ENCODE data around the gene LRRIQ1.

LRRIQ1 gene, protein sequence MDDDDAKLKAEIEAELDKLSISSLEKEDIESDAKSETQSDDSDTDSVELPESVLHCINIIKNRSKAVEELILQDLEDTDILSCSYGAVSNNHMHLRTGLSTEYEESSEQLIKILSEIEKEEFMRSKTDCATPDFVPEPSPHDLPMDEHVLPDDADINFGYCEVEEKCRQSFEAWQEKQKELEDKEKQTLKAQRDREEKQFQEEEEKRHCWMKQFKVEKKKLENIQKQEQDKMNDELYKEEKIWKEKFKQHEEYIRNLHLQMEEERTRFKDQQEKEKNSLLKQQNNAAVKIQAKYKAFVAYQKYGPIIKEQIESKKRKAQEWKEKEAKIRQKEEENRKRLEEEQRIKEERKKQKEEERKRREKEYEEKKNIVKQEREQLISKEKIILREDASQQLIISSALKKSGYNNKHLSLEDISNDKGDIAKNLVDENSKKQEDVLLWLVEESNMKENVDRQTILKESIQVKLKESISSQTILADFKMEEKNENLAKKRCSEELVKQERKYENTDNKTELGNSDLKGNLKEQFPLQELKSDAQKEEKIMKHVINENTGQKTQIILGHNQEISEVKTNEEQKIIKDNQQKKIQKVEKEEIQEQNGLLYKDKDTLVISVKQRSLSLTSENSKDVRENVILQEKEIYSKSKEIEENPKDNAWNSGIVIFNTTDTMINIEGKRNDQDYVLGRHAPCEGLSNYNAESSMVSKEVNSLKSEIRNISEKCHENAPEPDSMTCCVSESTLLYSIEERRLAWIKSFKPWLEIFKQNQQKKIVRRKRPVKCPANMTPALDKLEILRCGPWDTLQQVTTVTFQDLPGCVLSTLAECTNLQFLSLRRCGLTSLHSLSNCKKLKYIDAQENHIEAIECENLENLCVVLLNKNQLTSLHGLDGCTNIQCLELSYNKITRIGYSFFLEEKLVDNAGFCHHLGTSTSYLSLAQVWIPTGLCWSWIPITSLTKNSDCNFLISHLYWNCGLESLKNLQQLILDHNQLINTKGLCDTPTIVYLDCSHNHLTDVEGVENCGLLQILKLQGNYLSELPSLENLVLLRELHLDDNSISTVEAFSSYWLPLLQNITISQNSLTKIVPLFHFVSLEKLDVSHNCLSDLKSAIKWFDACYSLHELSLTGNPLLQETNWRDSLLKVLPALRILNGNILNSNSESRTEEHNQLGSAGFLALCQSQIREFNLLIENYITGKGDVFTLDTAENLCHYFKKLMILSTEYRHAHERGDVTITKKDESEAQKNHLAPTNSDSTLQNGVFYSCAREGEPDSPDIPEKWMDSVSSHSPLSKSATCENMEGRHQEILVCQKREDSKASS (N-terminal part only)

DNA sequence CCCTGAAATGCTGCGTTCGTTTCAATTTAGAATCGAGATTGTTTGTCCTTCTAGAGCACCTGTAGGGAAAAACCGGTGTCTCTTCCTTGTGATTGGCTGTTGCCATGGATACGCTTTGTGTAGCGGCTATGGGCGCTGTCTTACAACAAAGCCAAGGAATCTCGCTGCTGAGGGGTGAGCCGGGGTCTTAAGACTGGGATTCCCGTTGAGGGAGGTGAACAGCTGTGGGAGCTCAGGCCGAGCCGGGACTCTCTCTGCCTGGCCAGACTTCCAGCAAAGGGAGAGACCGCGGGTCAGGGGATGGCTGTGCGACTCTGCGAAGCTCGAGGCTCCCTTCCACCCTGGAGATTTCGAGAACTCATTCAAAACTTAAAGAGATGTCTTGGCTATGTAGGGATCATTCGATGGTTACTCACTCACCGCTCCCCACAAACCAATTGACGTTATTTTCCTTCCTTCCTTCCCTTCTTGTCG, at the start of gene LRRIQ1, which contains the start of gene TSPAN19:
TSS of gene LRRIQ1 (plus strand) at position 118 of the 474 bp plus-strand sequence. CDS start 1,826 bp downstream, outside the sequence.
TSS of gene TSPAN19 (minus strand) at position 44 of the 474 bp plus-strand sequence. CDS start 6,331 bp downstream, outside the sequence.
- no peak for TF ChIP-seq ZFX (IDR thresholded peaks at IDR 0.05; ENCODE audit: borderline replicate concordance)
- TF ChIP-seq, protein P1, sequence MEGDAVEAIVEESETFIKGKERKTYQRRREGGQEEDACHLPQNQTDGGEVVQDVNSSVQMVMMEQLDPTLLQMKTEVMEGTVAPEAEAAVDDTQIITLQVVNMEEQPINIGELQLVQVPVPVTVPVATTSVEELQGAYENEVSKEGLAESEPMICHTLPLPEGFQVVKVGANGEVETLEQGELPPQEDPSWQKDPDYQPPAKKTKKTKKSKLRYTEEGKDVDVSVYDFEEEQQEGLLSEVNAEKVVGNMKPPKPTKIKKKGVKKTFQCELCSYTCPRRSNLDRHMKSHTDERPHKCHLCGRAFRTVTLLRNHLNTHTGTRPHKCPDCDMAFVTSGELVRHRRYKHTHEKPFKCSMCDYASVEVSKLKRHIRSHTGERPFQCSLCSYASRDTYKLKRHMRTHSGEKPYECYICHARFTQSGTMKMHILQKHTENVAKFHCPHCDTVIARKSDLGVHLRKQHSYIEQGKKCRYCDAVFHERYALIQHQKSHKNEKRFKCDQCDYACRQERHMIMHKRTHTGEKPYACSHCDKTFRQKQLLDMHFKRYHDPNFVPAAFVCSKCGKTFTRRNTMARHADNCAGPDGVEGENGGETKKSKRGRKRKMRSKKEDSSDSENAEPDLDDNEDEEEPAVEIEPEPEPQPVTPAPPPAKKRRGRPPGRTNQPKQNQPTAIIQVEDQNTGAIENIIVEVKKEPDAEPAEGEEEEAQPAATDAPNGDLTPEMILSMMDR (IDR thresholded peaks at IDR 0.05): no peak
- H3K27ac ChIP-seq: no peak within 1 kb of the TSS

DNA sequence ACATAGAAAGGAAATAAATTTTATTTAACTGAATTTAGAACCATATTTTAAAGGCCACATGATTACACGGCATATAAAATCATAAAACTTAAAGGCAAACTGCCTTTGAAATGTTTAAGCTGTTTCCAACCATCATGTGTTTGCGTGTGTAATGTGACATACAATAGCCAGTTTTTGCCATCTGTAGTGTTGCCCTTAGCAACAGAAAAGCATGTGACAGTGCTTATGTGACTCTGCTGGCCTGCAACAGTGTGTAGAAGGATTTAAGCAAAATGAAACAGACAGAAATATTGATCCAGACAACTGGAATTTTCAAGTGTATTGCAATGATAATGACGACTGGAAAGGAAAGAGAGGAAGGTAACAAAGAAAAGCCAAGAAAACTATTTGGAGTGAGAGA, 49.6 kb upstream of the LRRIQ1 start:
- TF ChIP-seq, protein P1 (IDR thresholded peaks at IDR 0.05): no peak
- TF ChIP-seq ZFX (IDR thresholded peaks at IDR 0.05; ENCODE audit: borderline replicate concordance): no peak
- H3K27ac ChIP-seq: no peak overlapping the region

DNA sequence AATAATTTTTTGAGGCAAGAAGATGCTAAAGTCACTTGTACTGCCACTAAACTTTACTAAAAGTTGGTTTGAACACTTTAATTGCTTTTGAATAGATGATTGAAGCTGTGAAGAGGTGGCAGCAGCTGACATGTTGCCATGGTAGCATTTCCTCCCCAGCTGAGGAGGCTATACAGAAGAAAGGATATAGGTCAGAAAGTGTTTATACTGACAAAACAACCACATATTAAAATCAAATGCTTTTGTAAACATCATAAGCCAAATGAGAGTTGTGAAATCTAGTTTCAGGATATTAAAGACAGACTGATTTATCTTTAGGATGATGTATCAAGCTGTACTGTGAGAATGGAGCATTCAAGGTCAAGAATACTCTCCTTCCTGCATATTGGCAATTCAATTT, 41.7 kb upstream of the LRRIQ1 start:
- TF ChIP-seq ZFX (IDR thresholded peaks at IDR 0.05; ENCODE audit: borderline replicate concordance): no peak
- TF ChIP-seq, protein P1 (IDR thresholded peaks at IDR 0.05): no peak
- H3K27ac ChIP-seq: no peak overlapping the region

DNA sequence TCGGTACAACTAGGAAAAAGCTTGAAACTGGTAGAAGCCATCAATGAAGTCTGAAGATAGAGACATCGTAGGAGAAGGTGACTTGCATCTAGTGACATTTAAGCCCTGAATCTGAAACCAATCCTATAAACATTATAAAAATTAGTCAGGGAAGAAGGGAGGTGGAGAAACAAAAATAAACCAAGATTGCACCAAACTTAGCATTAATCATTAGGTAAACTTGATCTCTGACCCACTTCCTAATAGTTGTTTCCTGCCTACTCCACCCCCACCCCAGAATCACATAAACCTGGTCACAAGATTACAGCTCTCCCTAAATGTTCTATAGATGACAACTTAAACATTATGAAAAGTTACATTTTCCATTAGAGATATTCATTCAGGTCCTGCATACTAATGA, 40.5 kb upstream of the LRRIQ1 start:
- TF ChIP-seq, protein P1 (IDR thresholded peaks at IDR 0.05): no peak
- no peak for TF ChIP-seq ZFX (IDR thresholded peaks at IDR 0.05; ENCODE audit: borderline replicate concordance)
- H3K27ac ChIP-seq: no peak overlapping the region

DNA sequence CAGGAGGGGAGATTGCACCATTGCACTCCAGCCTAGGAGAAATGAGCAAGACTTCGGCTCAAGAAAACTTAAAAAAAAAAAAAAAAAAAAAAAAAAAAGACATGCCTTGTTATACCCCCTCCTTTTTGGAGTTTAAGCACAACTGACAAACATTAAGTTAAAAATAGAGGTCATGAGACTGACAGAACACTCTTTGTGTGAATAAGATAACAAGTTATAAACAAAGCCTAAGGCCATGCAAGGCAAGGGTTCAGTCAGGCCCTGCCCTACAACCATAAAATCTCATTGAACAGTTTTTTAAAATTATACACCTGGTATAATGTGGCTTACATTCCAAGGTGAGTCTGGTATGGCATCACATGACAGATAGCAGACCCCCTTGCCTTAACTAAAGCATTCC, 39.4 kb upstream of the LRRIQ1 start:
- no peak overlapping the region for H3K27ac ChIP-seq
- TF ChIP-seq, protein P1 (IDR thresholded peaks at IDR 0.05): no peak
- no peak for TF ChIP-seq ZFX (IDR thresholded peaks at IDR 0.05; ENCODE audit: borderline replicate concordance)

DNA sequence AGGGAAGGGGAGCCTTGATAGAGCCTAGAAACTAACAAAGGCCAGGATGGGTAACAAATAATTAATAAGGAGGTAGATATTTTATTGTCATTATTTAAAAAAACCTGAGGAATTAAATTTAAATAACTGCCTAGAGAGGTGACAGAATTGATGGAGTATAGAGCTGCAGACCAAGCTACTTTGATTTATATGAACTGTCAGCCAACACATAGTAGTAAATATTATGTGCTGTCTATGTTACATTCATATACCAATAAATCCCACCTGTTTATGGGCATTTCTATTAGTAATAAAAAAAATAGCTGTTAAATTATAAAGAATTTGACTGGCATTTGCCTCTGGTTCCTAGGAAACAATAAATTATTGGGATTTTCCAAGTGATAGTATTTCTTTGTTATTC, 37.8 kb upstream of the LRRIQ1 start:
- H3K27ac ChIP-seq: no peak overlapping the region
- TF ChIP-seq ZFX (IDR thresholded peaks at IDR 0.05; ENCODE audit: borderline replicate concordance): no peak
- TF ChIP-seq, protein P1 (IDR thresholded peaks at IDR 0.05): no peak
